ENCODE measurements around the gene MTHFD2L. TPM values are rescaled to one million over a fixed set of nuclear protein-coding genes. Genes with fewer than 3 reads are reported as not detected.

Gene MTHFD2L
- polyA plus RNA-seq, 1 donor from 2014 or later = 43.5 TPM

DNA sequence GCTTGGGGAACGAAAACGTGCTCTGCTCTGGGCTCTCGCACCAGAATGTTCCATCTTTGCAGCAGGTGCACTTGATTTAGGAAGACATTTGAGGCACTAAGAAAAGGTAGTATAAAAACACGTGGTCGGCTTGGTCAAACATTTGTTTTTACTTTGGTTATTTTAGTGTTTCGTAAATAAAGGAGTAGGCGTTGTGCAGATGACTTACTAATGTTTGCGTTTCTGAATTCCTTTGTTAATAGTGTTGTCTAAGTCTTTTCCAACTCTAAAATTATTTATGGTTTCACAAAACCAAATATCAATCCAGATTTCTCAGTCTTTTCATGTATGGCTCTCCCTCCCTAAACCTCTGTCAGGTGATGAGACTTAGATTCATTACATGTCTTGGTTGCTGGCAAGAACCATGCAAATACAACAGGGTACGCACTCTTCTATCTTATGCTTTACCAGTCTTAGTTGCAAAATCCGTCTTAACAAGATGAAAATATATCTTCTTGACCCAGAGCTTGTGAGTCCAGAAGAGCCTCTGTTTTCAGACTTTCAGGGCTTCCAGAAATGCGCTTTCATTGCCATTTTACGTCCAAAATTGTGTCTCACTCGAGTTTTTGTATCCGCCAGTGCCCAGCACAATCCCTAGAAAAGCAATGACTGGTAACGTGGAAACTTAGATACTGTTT lies 686 bp downstream of the MTHFD2L start:
- Histone ChIP-seq H3K9me2 (ENCODE audit: insufficient read depth, low read length) (no peaks in the 10 kb centered on the region), H4K20me1 (ENCODE audit: insufficient read depth) (no peaks in the 10 kb centered on the region), H2AFZ (ENCODE audit: low read depth, low read length) (no peak overlapping the region), H3K36me3 (ENCODE audit: insufficient read depth, low read length) (peaks cover 7% of the 10 kb centered on the region), H3K9me3 (ENCODE audit: low read length) (no peaks in the 10 kb centered on the region), H3K79me2 (replicated peaks; ENCODE audit: insufficient read depth, low read length) (peaks cover 15% of the 10 kb centered on the region), H3K4me3 (ENCODE audit: low read length) (peak overlapping the region; percentile 76), H3K4me2 (ENCODE audit: low read length) (peak overlapping the region; percentile 82), H3F3A (ENCODE audit: insufficient read depth, low read length, poor library complexity, severe bottlenecking) (no peaks in the 10 kb centered on the region), H3K9ac (ENCODE audit: low read length) (peak overlapping the region; percentile 82), H3K27me3 (ENCODE audit: insufficient read depth, low read depth, low read length) (no peaks in the 10 kb centered on the region), H3K27ac (ENCODE audit: low read length) (peak overlapping the region; percentile 37)
- TF ChIP-seq, protein P1, sequence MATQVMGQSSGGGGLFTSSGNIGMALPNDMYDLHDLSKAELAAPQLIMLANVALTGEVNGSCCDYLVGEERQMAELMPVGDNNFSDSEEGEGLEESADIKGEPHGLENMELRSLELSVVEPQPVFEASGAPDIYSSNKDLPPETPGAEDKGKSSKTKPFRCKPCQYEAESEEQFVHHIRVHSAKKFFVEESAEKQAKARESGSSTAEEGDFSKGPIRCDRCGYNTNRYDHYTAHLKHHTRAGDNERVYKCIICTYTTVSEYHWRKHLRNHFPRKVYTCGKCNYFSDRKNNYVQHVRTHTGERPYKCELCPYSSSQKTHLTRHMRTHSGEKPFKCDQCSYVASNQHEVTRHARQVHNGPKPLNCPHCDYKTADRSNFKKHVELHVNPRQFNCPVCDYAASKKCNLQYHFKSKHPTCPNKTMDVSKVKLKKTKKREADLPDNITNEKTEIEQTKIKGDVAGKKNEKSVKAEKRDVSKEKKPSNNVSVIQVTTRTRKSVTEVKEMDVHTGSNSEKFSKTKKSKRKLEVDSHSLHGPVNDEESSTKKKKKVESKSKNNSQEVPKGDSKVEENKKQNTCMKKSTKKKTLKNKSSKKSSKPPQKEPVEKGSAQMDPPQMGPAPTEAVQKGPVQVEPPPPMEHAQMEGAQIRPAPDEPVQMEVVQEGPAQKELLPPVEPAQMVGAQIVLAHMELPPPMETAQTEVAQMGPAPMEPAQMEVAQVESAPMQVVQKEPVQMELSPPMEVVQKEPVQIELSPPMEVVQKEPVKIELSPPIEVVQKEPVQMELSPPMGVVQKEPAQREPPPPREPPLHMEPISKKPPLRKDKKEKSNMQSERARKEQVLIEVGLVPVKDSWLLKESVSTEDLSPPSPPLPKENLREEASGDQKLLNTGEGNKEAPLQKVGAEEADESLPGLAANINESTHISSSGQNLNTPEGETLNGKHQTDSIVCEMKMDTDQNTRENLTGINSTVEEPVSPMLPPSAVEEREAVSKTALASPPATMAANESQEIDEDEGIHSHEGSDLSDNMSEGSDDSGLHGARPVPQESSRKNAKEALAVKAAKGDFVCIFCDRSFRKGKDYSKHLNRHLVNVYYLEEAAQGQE (IDR thresholded peaks at IDR 0.05; ENCODE audit: borderline replicate concordance) = no peak
- TF ChIP-seq MXI1 (conservative IDR thresholded peaks at IDR 0.05; ENCODE audit: poor library complexity, severe bottlenecking) = peak; percentile 57

DNA sequence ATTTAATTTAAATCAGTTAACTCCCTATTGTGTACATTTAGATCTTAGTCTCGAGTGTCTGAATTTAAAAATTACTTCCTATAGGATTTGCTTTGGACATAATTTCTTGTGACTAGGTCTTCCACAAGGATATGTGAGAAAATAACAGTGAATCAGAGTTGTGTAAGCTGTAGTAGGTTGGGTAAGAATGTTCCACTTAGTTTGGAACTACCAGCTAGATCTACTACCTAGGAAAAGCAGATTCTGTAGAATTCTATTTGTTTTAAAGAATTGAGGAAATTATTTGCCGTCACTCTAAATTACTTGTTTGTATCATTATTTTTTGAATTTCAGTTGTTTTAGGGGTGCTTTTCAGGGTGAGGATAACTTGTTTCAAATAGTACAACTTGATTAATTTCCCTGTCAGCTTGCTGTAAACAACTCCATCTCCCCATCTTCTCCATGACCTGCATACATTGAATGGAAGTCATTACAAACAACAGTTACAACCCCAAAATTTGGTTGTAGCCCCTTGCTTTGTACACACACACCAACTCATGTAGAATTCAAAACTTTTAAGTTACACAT lies 1.3 kb downstream of the MTHFD2L start:
- Histone ChIP-seq H2AFZ (ENCODE audit: low read depth, low read length) (no peak overlapping the region), H3K9me2 (ENCODE audit: insufficient read depth, low read length) (no peaks in the 10 kb centered on the region), H3F3A (ENCODE audit: insufficient read depth, low read length, poor library complexity, severe bottlenecking) (no peaks in the 10 kb centered on the region), H3K4me2 (ENCODE audit: low read length) (peak overlapping the region; percentile 82), H3K9me3 (ENCODE audit: low read length) (no peaks in the 10 kb centered on the region), H3K79me2 (replicated peaks; ENCODE audit: insufficient read depth, low read length) (peaks cover 15% of the 10 kb centered on the region), H3K9ac (ENCODE audit: low read length) (peak overlapping the region; percentile 82), H4K20me1 (ENCODE audit: insufficient read depth) (no peaks in the 10 kb centered on the region), H3K27ac (ENCODE audit: low read length) (no peak overlapping the region), H3K4me3 (ENCODE audit: low read length) (peak overlapping the region; percentile 76), H3K27me3 (ENCODE audit: insufficient read depth, low read depth, low read length) (no peaks in the 10 kb centered on the region), H3K36me3 (ENCODE audit: insufficient read depth, low read length) (peaks cover 7% of the 10 kb centered on the region)
- TF ChIP-seq POLR2AphosphoS5 (IDR thresholded peaks at IDR 0.05) = no peak
- TF ChIP-seq, protein P2, sequence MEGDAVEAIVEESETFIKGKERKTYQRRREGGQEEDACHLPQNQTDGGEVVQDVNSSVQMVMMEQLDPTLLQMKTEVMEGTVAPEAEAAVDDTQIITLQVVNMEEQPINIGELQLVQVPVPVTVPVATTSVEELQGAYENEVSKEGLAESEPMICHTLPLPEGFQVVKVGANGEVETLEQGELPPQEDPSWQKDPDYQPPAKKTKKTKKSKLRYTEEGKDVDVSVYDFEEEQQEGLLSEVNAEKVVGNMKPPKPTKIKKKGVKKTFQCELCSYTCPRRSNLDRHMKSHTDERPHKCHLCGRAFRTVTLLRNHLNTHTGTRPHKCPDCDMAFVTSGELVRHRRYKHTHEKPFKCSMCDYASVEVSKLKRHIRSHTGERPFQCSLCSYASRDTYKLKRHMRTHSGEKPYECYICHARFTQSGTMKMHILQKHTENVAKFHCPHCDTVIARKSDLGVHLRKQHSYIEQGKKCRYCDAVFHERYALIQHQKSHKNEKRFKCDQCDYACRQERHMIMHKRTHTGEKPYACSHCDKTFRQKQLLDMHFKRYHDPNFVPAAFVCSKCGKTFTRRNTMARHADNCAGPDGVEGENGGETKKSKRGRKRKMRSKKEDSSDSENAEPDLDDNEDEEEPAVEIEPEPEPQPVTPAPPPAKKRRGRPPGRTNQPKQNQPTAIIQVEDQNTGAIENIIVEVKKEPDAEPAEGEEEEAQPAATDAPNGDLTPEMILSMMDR (IDR thresholded peaks at IDR 0.05; ENCODE audit: poor library complexity, severe bottlenecking) = no peak
- no peak for TF ChIP-seq SMC3 (conservative IDR thresholded peaks at IDR 0.05; ENCODE audit: poor library complexity)
- no peak for TF ChIP-seq MXI1 (conservative IDR thresholded peaks at IDR 0.05; ENCODE audit: poor library complexity, severe bottlenecking)
- no peak for TF ChIP-seq EZH2 (IDR thresholded peaks at IDR 0.05; ENCODE audit: borderline replicate concordance, insufficient read depth, low read length, poor library complexity, severe bottlenecking)
- TF ChIP-seq EP300 (conservative IDR thresholded peaks at IDR 0.05; ENCODE audit: poor library complexity, severe bottlenecking) = no peak
- no peak for TF ChIP-seq RAD21 (conservative IDR thresholded peaks at IDR 0.05)
- TF ChIP-seq TAF1 (IDR thresholded peaks at IDR 0.05; ENCODE audit: low read depth) = no peak
- TF ChIP-seq, protein P1 (IDR thresholded peaks at IDR 0.05; ENCODE audit: borderline replicate concordance) = no peak

Measured in neural cell (in vitro differentiated cells).